WTC11 (cell line): ENCODE results near the gene KLF7.

ENCODE experiments used
- NFYB ChIP-seq: sonication (generic); formaldehyde crosslinking; conservative IDR thresholded peaks from 2 replicates; pipeline ENCODE4 v1.8.0; 2022; ENCODE audit warnings: low read depth, missing genetic modification reagents
- TF ChIP-seq, protein P1 (sequence below): fragments of 200-600 bp; IDR thresholded peaks from 2 replicates; pipeline ENCODE4 v1.8.0; 2022; ENCODE audit warnings: antibody characterized with exemption

DNA sequence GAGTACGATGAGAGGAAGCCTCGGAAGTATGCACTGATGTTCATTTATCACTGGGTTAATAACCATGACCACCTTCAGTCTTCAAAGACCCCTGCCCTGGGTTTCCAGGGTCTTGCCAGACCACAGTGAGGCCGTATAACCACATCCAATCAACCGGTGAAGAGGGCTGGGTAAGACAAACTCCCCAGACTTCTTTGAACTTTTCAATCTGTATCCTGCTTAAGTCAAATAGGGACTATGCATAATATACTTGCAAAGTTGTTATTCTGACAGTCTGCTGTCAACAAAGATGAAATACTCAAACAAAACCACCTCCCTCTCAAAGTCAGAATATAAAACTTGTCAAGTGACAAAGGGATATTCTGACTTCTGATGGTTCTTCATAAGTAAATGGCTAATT is 54.0 kb downstream of the KLF7 start:
- TF ChIP-seq, protein P1, sequence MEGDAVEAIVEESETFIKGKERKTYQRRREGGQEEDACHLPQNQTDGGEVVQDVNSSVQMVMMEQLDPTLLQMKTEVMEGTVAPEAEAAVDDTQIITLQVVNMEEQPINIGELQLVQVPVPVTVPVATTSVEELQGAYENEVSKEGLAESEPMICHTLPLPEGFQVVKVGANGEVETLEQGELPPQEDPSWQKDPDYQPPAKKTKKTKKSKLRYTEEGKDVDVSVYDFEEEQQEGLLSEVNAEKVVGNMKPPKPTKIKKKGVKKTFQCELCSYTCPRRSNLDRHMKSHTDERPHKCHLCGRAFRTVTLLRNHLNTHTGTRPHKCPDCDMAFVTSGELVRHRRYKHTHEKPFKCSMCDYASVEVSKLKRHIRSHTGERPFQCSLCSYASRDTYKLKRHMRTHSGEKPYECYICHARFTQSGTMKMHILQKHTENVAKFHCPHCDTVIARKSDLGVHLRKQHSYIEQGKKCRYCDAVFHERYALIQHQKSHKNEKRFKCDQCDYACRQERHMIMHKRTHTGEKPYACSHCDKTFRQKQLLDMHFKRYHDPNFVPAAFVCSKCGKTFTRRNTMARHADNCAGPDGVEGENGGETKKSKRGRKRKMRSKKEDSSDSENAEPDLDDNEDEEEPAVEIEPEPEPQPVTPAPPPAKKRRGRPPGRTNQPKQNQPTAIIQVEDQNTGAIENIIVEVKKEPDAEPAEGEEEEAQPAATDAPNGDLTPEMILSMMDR: no peak
- no peak for TF ChIP-seq NFYB (CRISPR knock-in tag)
